SK-N-SH (cell line): ENCODE data around the gene ATP5MC3.

Experiments used
- CHD2 ChIP-seq: fragments of 150-350 bp; IDR thresholded peaks from 2 replicates; pipeline ENCODE4 v1.6.1; 2018; ENCODE audit warnings: low read length; ENCODE audit not compliant: partially characterized antibody
- EP300 ChIP-seq, 2 experiments: IDR thresholded peaks; 2 replicates each; pipeline versions ENCODE4 v1.4.0 to v1.6.1; 2012; ENCODE audit warnings: borderline replicate concordance in 1 of 2, low read depth in 1 of 2, low read length in 1 of 2
- EZH2phosphoT487 ChIP-seq: fragments of 200-600 bp; sonication (generic); IDR thresholded peaks from 2 replicates; pipeline ENCODE4 v1.6.1; 2017; ENCODE audit warnings: low read depth, mixed run types, mild to moderate bottlenecking, antibody characterized with exemption, moderate library complexity, borderline replicate concordance
- POLR2AphosphoS5 ChIP-seq: IDR thresholded peaks from 2 replicates; pipeline ENCODE4 v1.6.1; 2012; ENCODE audit warnings: low read depth, low read length
- RCOR1 ChIP-seq: fragments of 150-350 bp; IDR thresholded peaks from 2 replicates; pipeline ENCODE4 v1.6.1; 2017; ENCODE audit warnings: antibody characterized with exemption, low read length
- TAF1 ChIP-seq: IDR thresholded peaks from 2 replicates; pipeline ENCODE4 v1.6.1; 2012; ENCODE audit warnings: low read depth, mild to moderate bottlenecking, low read length, moderate library complexity, borderline replicate concordance
- TCF12 ChIP-seq: IDR thresholded peaks from 2 replicates; pipeline ENCODE4 v1.4.0; 2012
- TF ChIP-seq, protein P1 (sequence below): fragments of 200-600 bp; sonication (generic); IDR thresholded peaks from 2 replicates; pipeline ENCODE4 v1.6.1; 2017; ENCODE audit warnings: antibody characterized with exemption, mild to moderate bottlenecking, moderate library complexity
- TF ChIP-seq, protein P2 (sequence below): IDR thresholded peaks from 2 replicates; pipeline ENCODE4; 2012
- TF ChIP-seq, protein P3 (sequence below): fragments of 150-350 bp; IDR thresholded peaks from 2 replicates; pipeline ENCODE4 v1.6.1; 2016; ENCODE audit warnings: mild to moderate bottlenecking, low read depth, low read length
- TF ChIP-seq, protein P4 (sequence below): IDR thresholded peaks from 2 replicates; pipeline ENCODE4 v1.6.1; 2012; ENCODE audit warnings: mild to moderate bottlenecking, low read depth, low read length, moderate library complexity

DNA sequence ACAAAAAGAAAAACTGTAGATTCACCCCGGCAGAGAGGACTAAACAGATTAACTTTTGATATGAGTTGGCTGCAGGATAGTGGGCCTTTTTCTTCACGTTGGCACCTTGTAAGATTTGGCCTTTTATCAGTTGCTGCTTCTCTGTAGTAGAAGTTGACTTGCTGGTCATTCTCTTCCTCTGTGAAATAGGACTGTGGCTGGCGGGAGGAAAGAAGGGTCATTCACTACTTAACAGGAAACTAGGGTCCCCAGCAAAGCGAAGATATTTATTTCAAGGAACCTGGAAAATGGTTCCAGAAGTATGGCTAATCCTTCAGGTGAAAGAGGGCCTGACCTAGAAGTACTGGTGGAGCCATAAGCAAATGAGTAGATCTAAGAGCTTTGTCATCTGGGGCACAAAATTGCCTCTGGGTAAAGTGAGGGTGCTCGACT is 383 bp upstream of the ATP5MC3 start:
- TF ChIP-seq EZH2phosphoT487 (no peak), CHD2 (no peak), TAF1 (no peak), TCF12 (no peak), RCOR1 (no peak), POLR2AphosphoS5 (no peak), EP300 (IDR thresholded peaks at IDR 0.05; ENCODE audit: borderline replicate concordance in 1 of 2, low read depth in 1 of 2, low read length in 1 of 2) (no peak)
- TF ChIP-seq, protein P1, sequence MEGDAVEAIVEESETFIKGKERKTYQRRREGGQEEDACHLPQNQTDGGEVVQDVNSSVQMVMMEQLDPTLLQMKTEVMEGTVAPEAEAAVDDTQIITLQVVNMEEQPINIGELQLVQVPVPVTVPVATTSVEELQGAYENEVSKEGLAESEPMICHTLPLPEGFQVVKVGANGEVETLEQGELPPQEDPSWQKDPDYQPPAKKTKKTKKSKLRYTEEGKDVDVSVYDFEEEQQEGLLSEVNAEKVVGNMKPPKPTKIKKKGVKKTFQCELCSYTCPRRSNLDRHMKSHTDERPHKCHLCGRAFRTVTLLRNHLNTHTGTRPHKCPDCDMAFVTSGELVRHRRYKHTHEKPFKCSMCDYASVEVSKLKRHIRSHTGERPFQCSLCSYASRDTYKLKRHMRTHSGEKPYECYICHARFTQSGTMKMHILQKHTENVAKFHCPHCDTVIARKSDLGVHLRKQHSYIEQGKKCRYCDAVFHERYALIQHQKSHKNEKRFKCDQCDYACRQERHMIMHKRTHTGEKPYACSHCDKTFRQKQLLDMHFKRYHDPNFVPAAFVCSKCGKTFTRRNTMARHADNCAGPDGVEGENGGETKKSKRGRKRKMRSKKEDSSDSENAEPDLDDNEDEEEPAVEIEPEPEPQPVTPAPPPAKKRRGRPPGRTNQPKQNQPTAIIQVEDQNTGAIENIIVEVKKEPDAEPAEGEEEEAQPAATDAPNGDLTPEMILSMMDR = no peak
- TF ChIP-seq, protein P2, sequence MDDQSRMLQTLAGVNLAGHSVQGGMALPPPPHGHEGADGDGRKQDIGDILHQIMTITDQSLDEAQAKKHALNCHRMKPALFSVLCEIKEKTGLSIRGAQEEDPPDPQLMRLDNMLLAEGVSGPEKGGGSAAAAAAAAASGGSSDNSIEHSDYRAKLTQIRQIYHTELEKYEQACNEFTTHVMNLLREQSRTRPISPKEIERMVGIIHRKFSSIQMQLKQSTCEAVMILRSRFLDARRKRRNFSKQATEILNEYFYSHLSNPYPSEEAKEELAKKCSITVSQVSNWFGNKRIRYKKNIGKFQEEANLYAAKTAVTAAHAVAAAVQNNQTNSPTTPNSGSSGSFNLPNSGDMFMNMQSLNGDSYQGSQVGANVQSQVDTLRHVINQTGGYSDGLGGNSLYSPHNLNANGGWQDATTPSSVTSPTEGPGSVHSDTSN = no peak
- TF ChIP-seq, protein P3, sequence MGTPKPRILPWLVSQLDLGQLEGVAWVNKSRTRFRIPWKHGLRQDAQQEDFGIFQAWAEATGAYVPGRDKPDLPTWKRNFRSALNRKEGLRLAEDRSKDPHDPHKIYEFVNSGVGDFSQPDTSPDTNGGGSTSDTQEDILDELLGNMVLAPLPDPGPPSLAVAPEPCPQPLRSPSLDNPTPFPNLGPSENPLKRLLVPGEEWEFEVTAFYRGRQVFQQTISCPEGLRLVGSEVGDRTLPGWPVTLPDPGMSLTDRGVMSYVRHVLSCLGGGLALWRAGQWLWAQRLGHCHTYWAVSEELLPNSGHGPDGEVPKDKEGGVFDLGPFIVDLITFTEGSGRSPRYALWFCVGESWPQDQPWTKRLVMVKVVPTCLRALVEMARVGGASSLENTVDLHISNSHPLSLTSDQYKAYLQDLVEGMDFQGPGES = no peak
- TF ChIP-seq, protein P4, sequence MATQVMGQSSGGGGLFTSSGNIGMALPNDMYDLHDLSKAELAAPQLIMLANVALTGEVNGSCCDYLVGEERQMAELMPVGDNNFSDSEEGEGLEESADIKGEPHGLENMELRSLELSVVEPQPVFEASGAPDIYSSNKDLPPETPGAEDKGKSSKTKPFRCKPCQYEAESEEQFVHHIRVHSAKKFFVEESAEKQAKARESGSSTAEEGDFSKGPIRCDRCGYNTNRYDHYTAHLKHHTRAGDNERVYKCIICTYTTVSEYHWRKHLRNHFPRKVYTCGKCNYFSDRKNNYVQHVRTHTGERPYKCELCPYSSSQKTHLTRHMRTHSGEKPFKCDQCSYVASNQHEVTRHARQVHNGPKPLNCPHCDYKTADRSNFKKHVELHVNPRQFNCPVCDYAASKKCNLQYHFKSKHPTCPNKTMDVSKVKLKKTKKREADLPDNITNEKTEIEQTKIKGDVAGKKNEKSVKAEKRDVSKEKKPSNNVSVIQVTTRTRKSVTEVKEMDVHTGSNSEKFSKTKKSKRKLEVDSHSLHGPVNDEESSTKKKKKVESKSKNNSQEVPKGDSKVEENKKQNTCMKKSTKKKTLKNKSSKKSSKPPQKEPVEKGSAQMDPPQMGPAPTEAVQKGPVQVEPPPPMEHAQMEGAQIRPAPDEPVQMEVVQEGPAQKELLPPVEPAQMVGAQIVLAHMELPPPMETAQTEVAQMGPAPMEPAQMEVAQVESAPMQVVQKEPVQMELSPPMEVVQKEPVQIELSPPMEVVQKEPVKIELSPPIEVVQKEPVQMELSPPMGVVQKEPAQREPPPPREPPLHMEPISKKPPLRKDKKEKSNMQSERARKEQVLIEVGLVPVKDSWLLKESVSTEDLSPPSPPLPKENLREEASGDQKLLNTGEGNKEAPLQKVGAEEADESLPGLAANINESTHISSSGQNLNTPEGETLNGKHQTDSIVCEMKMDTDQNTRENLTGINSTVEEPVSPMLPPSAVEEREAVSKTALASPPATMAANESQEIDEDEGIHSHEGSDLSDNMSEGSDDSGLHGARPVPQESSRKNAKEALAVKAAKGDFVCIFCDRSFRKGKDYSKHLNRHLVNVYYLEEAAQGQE = no peak
